IMR-90 (cell line): ENCODE data around the gene ARHGAP24. TPM values are rescaled to one million over a fixed set of nuclear protein-coding genes. Genes with fewer than 3 reads are reported as not detected.
A peak's percentile ranks its signal among the peaks of the same experiment; 100 is the strongest.

ENCODE experiments used
- ATAC-seq: fragments of 200-7000 bp; cut with Tn5 transposase; 2 replicates; pipeline ENCODE4 v1.9.1; 2020; ENCODE audit warnings: low read depth, mild to moderate bottlenecking, moderate library complexity
- BruUV-seq: library from RNA; stranded (reverse); fragments of 400-500 nt; replicated peaks from 2 replicates; lab custom pipeline; 2021; lab: Mats Ljungman, UMichigan
- CTCF ChIA-PET: fragments of 300-600 bp; formaldehyde crosslinking; extraction: SDS; loops from one replicate; lab custom pipeline; 2021; ENCODE audit warnings: antibody characterized with exemption; lab: Yijun Ruan, JAX
- POLR2A ChIA-PET: fragments of 300-600 bp; sonication (Branson Sonifier 250); formaldehyde crosslinking; loops from one replicate; lab custom pipeline; 2022; ENCODE audit warnings: antibody characterized with exemption; ENCODE audit not compliant: unreplicated experiment; lab: Charles Lee
- DNase-seq: peaks from one replicate; pipeline ENCODE4 v3.0.0; 2013
- H2AFZ ChIP-seq: replicated peaks from 2 replicates; pipeline ENCODE3; 2013; ENCODE audit warnings: low read length, mild to moderate bottlenecking; ENCODE audit not compliant: poor library complexity
- H2AK5ac ChIP-seq: 2 replicates; pipeline ENCODE4 v1.6.1; 2013; ENCODE audit warnings: low read depth, low read length, inconsistent platforms
- H2AK9ac ChIP-seq: replicated peaks from 2 replicates; pipeline ENCODE3; 2013; ENCODE audit warnings: mild to moderate bottlenecking, low read depth, low read length, moderate library complexity; ENCODE audit not compliant: poor library complexity
- H2BK120ac ChIP-seq: 2 replicates; pipeline ENCODE4 v1.6.1; 2013; ENCODE audit warnings: low read depth, low read length, inconsistent platforms
- H2BK15ac ChIP-seq: 3 replicates; pipeline ENCODE4 v1.6.1; 2013; ENCODE audit warnings: low read depth, low read length, inconsistent platforms
- H2BK20ac ChIP-seq: 2 replicates; pipeline ENCODE4 v1.6.1; 2013; ENCODE audit warnings: low read depth, mild to moderate bottlenecking, inconsistent platforms, low read length, moderate library complexity
- H2BK5ac ChIP-seq: 2 replicates; pipeline ENCODE4 v1.6.1; 2013; ENCODE audit warnings: mild to moderate bottlenecking, low read depth, low read length, inconsistent platforms; ENCODE audit not compliant: poor library complexity, severe bottlenecking
- H3K14ac ChIP-seq: replicated peaks from 2 replicates; pipeline ENCODE4 v1.6.1; 2013; ENCODE audit warnings: low read depth, low read length, inconsistent platforms
- H3K18ac ChIP-seq: 2 replicates; pipeline ENCODE4 v1.6.1; 2013; ENCODE audit warnings: low read depth, low read length, control low read depth
- H3K23ac ChIP-seq: 2 replicates; pipeline ENCODE4 v1.6.1; 2013; ENCODE audit warnings: low read depth, low read length, inconsistent platforms
- H3K27ac ChIP-seq: 2 replicates; pipeline ENCODE4 v1.5.1; 2013; ENCODE audit warnings: mild to moderate bottlenecking, control low read depth, low read length; ENCODE audit not compliant: insufficient read depth
- H3K27me3 ChIP-seq: 2 replicates; pipeline ENCODE4 v1.6.1; 2013; ENCODE audit warnings: low read length; ENCODE audit not compliant: control insufficient read depth, insufficient read depth
- H3K36me3 ChIP-seq: 2 replicates; pipeline ENCODE4 v1.6.1; 2013; ENCODE audit warnings: low read length, mixed read lengths; ENCODE audit not compliant: control insufficient read depth, insufficient read depth
- H3K4ac ChIP-seq: 2 replicates; pipeline ENCODE4 v1.6.1; 2013; ENCODE audit warnings: low read depth, low read length, inconsistent platforms
- H3K4me1 ChIP-seq: 2 replicates; pipeline ENCODE4 v1.6.1; 2013; ENCODE audit warnings: low read length, mixed read lengths; ENCODE audit not compliant: control insufficient read depth, insufficient read depth
- H3K4me2 ChIP-seq: 2 replicates; pipeline ENCODE4 v1.6.1; 2013; ENCODE audit warnings: low read depth, mild to moderate bottlenecking, control low read depth, low read length, moderate library complexity
- H3K4me3 ChIP-seq: 2 replicates; pipeline ENCODE4 v1.5.1; 2013; ENCODE audit warnings: low read depth, mild to moderate bottlenecking, control low read depth, low read length, moderate library complexity; ENCODE audit not compliant: insufficient read depth
- H3K56ac ChIP-seq: 2 replicates; pipeline ENCODE4 v1.6.1; 2013; ENCODE audit warnings: low read length, inconsistent platforms; ENCODE audit not compliant: insufficient read depth; ENCODE audit errors: extremely low read depth
- H3K79me1 ChIP-seq, 2 experiments: 2 replicates each; pipeline ENCODE4 v1.6.1; 2013; ENCODE audit warnings: low read length in 2 of 2, inconsistent platforms in 1 of 2, low read depth in 1 of 2
- H3K9ac ChIP-seq: 2 replicates; pipeline ENCODE4 v1.6.1; 2013; ENCODE audit warnings: low read depth, low read length, control low read depth
- H3K9me1 ChIP-seq: 2 replicates; pipeline ENCODE4 v1.6.1; 2013; ENCODE audit warnings: low read length, inconsistent platforms; ENCODE audit not compliant: insufficient read depth
- H3K9me3 ChIP-seq: 2 replicates; pipeline ENCODE4 v1.6.1; 2013; ENCODE audit warnings: low read length; ENCODE audit not compliant: control insufficient read depth, insufficient read depth
- H4K20me1 ChIP-seq: 2 replicates; pipeline ENCODE4 v1.6.1; 2013; ENCODE audit warnings: low read length, inconsistent platforms; ENCODE audit not compliant: insufficient read depth
- H4K5ac ChIP-seq: 2 replicates; pipeline ENCODE4 v1.6.1; 2013; ENCODE audit warnings: mild to moderate bottlenecking, low read depth, low read length, control low read depth
- H4K8ac ChIP-seq, 2 experiments: 2 replicates each; pipeline ENCODE4 v1.6.1; 2013; ENCODE audit warnings: low read depth in 2 of 2, low read length in 2 of 2, control low read depth in 1 of 2, inconsistent platforms in 1 of 2
- H4K91ac ChIP-seq: 2 replicates; pipeline ENCODE4 v1.6.1; 2013; ENCODE audit warnings: low read depth, low read length, inconsistent platforms; ENCODE audit not compliant: insufficient read depth
- BHLHE40 ChIP-seq: fragments of 150-350 bp; IDR thresholded peaks from 2 replicates; pipeline ENCODE4 v1.6.1; 2016; ENCODE audit warnings: mild to moderate bottlenecking, low read depth, low read length
- CEBPB ChIP-seq: IDR thresholded peaks from 2 replicates; pipeline ENCODE4 v1.6.1; 2012; ENCODE audit warnings: low read depth, low read length, improper control_type of control experiment
- MXI1 ChIP-seq: IDR thresholded peaks from 2 replicates; pipeline ENCODE4 v1.6.1; 2012; ENCODE audit warnings: low read depth, mild to moderate bottlenecking, low read length, moderate library complexity, borderline replicate concordance
- POLR2A ChIP-seq: IDR thresholded peaks from 2 replicates; pipeline ENCODE4 v1.6.1; 2012; ENCODE audit warnings: mild to moderate bottlenecking, low read depth, low read length
- USF2 ChIP-seq: fragments of 150-350 bp; IDR thresholded peaks from 2 replicates; pipeline ENCODE4 v1.6.1; 2017; ENCODE audit warnings: mild to moderate bottlenecking, antibody characterized with exemption, low read length, low read depth
- WGBS, 2 experiments: methylation state at CpG; one replicate each; pipeline versions ENCODE4 v1.1.5 to v1.1.7; 2013; ENCODE audit warnings: missing lambda C conversion rate in 2 of 2; ENCODE audit not compliant: insufficient read length in 1 of 2; ENCODE audit errors: extremely low coverage in 2 of 2; 5-methylcytosine and 5-hydroxymethylcytosine counted together
- dilution Hi-C: fragments of 300-500 bp; cut with HindIII; formaldehyde crosslinking; loops from one replicate; pipeline ENCODE4 v1.14.3; 2018; ENCODE audit warnings: low sequenced_read_pairs; ENCODE audit not compliant: unreplicated experiment
- in situ Hi-C: fragments of 300-500 bp; cut with MboI; formaldehyde crosslinking; loops from 3 replicates; pipeline ENCODE4 v1.14.3; 2019; ENCODE audit warnings: low sequenced_read_pairs, inconsistent platforms, mixed read lengths
- intact Hi-C: fragments of 100-400 bp; cut with micrococcal nuclease; formaldehyde crosslinking; loops from 2 replicates; pipeline ENCODE4 v1.10.0; 2022
- polyA plus RNA-seq, 3 experiments: library from polyadenylated mRNA; depleted of rRNA; stranded (reverse); fragments of >200 nt; gene quantifications; 2 replicates each; pipeline ENCODE4 v1.2.3, GENCODE V29; 2012; ENCODE audit warnings: low replicate concordance in 1 of 3
- total RNA-seq: library from RNA; depleted of rRNA; stranded (reverse); fragments of >200 nt; gene quantifications from 2 replicates; pipeline ENCODE4 v1.2.3, GENCODE V29; 2012

Gene ARHGAP24
- total and polyA plus RNA-seq, 2 of the 4 experiments (the other 2 are of a cell fraction) = 11.9 to 24.0 TPM

DNA sequence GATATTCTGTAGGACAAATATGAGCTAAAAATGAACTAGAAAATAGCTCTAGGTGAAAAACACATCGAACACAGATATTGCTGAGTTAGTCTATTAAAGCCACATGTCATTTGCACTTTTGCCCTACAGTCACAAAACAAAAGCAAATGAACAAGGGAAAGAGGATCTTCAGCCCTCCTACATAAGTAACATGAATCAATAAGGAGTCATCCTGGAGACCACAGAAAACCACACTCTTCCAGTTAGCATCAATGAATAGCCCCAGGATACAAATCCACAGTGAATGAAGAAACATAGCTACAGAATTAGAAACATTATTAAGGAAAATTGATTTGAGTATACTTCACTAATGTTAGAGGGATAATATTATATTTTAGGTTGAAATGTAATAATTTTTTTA is 573.5 kb downstream of the ARHGAP24 start:
- ChIA-PET POLR2A (no interaction called here), CTCF (no interaction called here)
- H2BK5ac ChIP-seq = no peak overlapping the region
- no peak overlapping the region for H3K4me2 ChIP-seq
- no peak overlapping the region for H3K4ac ChIP-seq
- H3K18ac ChIP-seq = no peak overlapping the region
- ATAC-seq (no peak), DNase-seq (peak; percentile 40)
- no peak overlapping the region for H2BK120ac ChIP-seq
- intact Hi-C loops (no loop called here), in situ Hi-C loops (no loop called here), dilution Hi-C loops (no loop called here)
- H3K27me3 ChIP-seq = no peaks in the 10 kb centered on the region
- H3K27ac ChIP-seq = no peak overlapping the region
- H4K20me1 ChIP-seq = no peaks in the 10 kb centered on the region
- no peak overlapping the region for H3K14ac ChIP-seq
- no peak overlapping the region for H3K23ac ChIP-seq
- no peaks in the 10 kb centered on the region for H3K9me1 ChIP-seq
- no peak overlapping the region for H3K4me3 ChIP-seq
- H4K5ac ChIP-seq = no peak overlapping the region
- TF ChIP-seq MXI1 (no peak), USF2 (no peak), POLR2A (no peak), BHLHE40 (no peak), CEBPB (no peak)
- H3K9me3 ChIP-seq = no peaks in the 10 kb centered on the region
- H4K8ac ChIP-seq = no peak overlapping the region
- H3K79me1 ChIP-seq = no peaks in the 10 kb centered on the region
- no TSS peak for BruUV-seq
- H2BK20ac ChIP-seq = no peak overlapping the region
- H3K9ac ChIP-seq = no peak overlapping the region
- no peaks in the 10 kb centered on the region for H3K4me1 ChIP-seq
- no peak overlapping the region for H2AK9ac ChIP-seq
- no peaks in the 10 kb centered on the region for H3K36me3 ChIP-seq
- no peak overlapping the region for H2AFZ ChIP-seq
- no peak overlapping the region for H4K91ac ChIP-seq
- no peak overlapping the region for H2AK5ac ChIP-seq
- H3K56ac ChIP-seq = no peak overlapping the region
- H2BK15ac ChIP-seq = no peak overlapping the region
- WGBS, 2 experiments = no CpG with 5 or more reads among the region's 1 CpG
